Sigmoid colon (tissue), 7 donors: Measurements from ENCODE around the gene EMILIN1. TPM values are rescaled to one million over a fixed set of nuclear protein-coding genes. Genes with fewer than 3 reads are reported as not detected.

Experiments used
- DNase-seq: peaks from one replicate; pipeline ENCODE4 v3.0.0-alpha.2; 2019
- H3K27ac ChIP-seq, 4 donors: fragments of 200-600 bp; sonication (generic); one replicate each; pipeline ENCODE4 v1.5.1; 2016 to 2019; ENCODE audit warnings: mild to moderate bottlenecking in 1 of 4
- H3K27me3 ChIP-seq, 3 donors: fragments of 200-600 bp; sonication (generic); one replicate each; pipeline ENCODE4 v1.5.1; 2019; ENCODE audit warnings: mild to moderate bottlenecking in 1 of 3
- H3K36me3 ChIP-seq, 4 donors: fragments of 200-600 bp; sonication (generic); one replicate each; pipeline ENCODE4 v1.5.1; 2016 to 2019
- H3K4me1 ChIP-seq, 4 donors: fragments of 200-600 bp; sonication (generic); one replicate each; pipeline ENCODE4 v1.5.1; 2017 to 2019
- H3K4me3 ChIP-seq, 4 donors: fragments of 200-600 bp; sonication (generic); one replicate each; pipeline ENCODE4 v1.5.1; 2017 to 2019; ENCODE audit warnings: mild to moderate bottlenecking in 2 of 4, moderate library complexity in 1 of 4
- H3K9me3 ChIP-seq, 4 donors: fragments of 200-600 bp in 3 of 4; sonication (generic) in 3 of 4; one replicate each; pipeline versions ENCODE4 v1.5.1 to v1.6.1; 2013 to 2019
- CTCF ChIP-seq, 4 experiments: fragments of 450-650 bp in 3 of 4; fragments of 200-600 bp in 1 of 4; IDR thresholded peaks; one replicate each; pipeline ENCODE4 v1.5.1; 2016 to 2019; ENCODE audit warnings: antibody characterized with exemption in 4 of 4, mild to moderate bottlenecking in 3 of 4, moderate library complexity in 2 of 4
- EP300 ChIP-seq, 4 donors: sonication (generic); formaldehyde crosslinking; IDR thresholded peaks; one replicate each; pipeline ENCODE4 v1.6.1; 2017; ENCODE audit warnings: antibody characterized with exemption in 4 of 4
- POLR2A ChIP-seq, 2 donors: fragments of 450-650 bp; IDR thresholded peaks; one replicate each; pipeline ENCODE4 v1.6.1; 2016; ENCODE audit warnings: antibody characterized with exemption in 2 of 2, mild to moderate bottlenecking in 2 of 2, moderate library complexity in 2 of 2
- POLR2AphosphoS5 ChIP-seq, 4 donors: sonication (generic); formaldehyde crosslinking; IDR thresholded peaks; one replicate each; pipeline ENCODE4 v1.6.1; 2017; ENCODE audit warnings: antibody characterized with exemption in 4 of 4
- whole genome bisulfite sequencing, 2 donors: extraction: QIAGEN DNeasy Blood & Tissue Kit; methylation state at CpG; one replicate each; pipeline ENCODE4 v1.1.7; 2013; 5-methylcytosine and 5-hydroxymethylcytosine counted together
- intact Hi-C: fragments of 100-400 bp; cut with DNase I; formaldehyde crosslinking; loops from one replicate; pipeline ENCODE4 v1.15.1; 2023
- polyA plus RNA-seq, 3 donors: library from polyadenylated mRNA; stranded (reverse); fragments of 200-250 nt; gene quantifications; one replicate each; pipeline ENCODE4 v1.2.3, GENCODE V29; 2013
- total RNA-seq, 4 donors: library from RNA; depleted of rRNA; stranded (reverse); fragments of >200 nt; gene quantifications; one replicate each; pipeline ENCODE4 v1.1.0, GENCODE V29; 2016
- donor health status: healthy with polysubstance abuse.
- donor health status: Bipolar disorder and iron deficiency.
- donor health status: healthy.

The EMILIN1 gene
- total and polyA plus RNA-seq, 7 donors = 4.8 to 350 (median 156) TPM

- Histone ChIP-seq H3K27me3 (no peaks in the 10 kb centered on the region), H3K36me3 (peaks cover 9 to 28% (median 15%) of the 10 kb centered on the region in 4 donors), H3K4me3 (peak overlapping the region in 1 of 4 donors; percentile 63), H3K4me1 (peaks cover 0 to 78% (median 70%) of the 10 kb centered on the region in 4 donors), H3K9me3 (no peaks in the 10 kb centered on the region), H3K27ac (peak overlapping the region; percentile 88 to 98 (median 96))
- 86 to 87% methylated on average over 6 of the region's 6 CpGs for WGBS, 2 donors
- DNase-seq = no peak
- intact Hi-C loops = loop anchor here (2.0 to 5.0 kb wide), 3 partner anchors 52 to 128 kb away; partner anchors contain the start of genes ATRAID, MAPRE3, SLC5A6 and TMEM214
- TF ChIP-seq CTCF (IDR thresholded peaks at IDR 0.05) (no peak), POLR2A (IDR thresholded peaks at IDR 0.05) (no peak), POLR2AphosphoS5 (IDR thresholded peaks at IDR 0.05) (peak in 1 of 4 donors; percentile 15)
These were observed 6.1 kb downstream of the EMILIN1 start for GRCh38 chr2:27084297-27085061.

- Histone ChIP-seq H3K4me1 (peaks cover 0 to 71% (median 66%) of the 10 kb centered on the region in 4 donors), H3K9me3 (no peaks in the 10 kb centered on the region), H3K27ac (peak overlapping the region; percentile 88 to 98 (median 96)), H3K36me3 (peaks cover 9 to 28% (median 15%) of the 10 kb centered on the region in 4 donors), H3K4me3 (peak overlapping the region; percentile 32 to 63 (median 55)), H3K27me3 (no peaks in the 10 kb centered on the region)
- TF ChIP-seq EP300 (IDR thresholded peaks at IDR 0.05) (no peak), CTCF (IDR thresholded peaks at IDR 0.05) (peak in 1 of 4 experiments; percentile 36)
- intact Hi-C loops = loop anchor here (2.0 to 5.0 kb wide), 3 partner anchors 53 to 127 kb away; partner anchors contain the start of genes ATRAID, MAPRE3, SLC5A6 and TMEM214
- no peak for DNase-seq
- WGBS, 2 donors = 46 to 66% methylated on average over 10 of the region's 10 CpGs
These were observed 6.8 kb downstream of the EMILIN1 start for GRCh38 chr2:27085062-27085672.

GRCh38 chr2:27085673-27086089 is 7.3 kb downstream of the EMILIN1 start:
- WGBS, 2 donors = 1 to 2% methylated on average over 38 of the region's 38 CpGs
- Histone ChIP-seq H3K36me3 (peaks cover 9 to 24% (median 15%) of the 10 kb centered on the region in 4 donors), H3K4me1 (peaks cover 0 to 66% (median 61%) of the 10 kb centered on the region in 4 donors), H3K27me3 (no peaks in the 10 kb centered on the region), H3K27ac (peak overlapping the region; percentile 88 to 98 (median 96)), H3K4me3 (peak overlapping the region; percentile 32 to 63 (median 55)), H3K9me3 (no peaks in the 10 kb centered on the region)
- TF ChIP-seq CTCF (IDR thresholded peaks at IDR 0.05) (peak in 2 of 4 experiments; percentile 13 to 32), EP300 (IDR thresholded peaks at IDR 0.05) (no peak), POLR2AphosphoS5 (IDR thresholded peaks at IDR 0.05) (peak; percentile 40 to 81 (median 68)), POLR2A (IDR thresholded peaks at IDR 0.05) (peak in 1 of 2 donors; percentile 7)
- peak; percentile 94 for DNase-seq
- intact Hi-C loops = loop anchor here (1.0 to 5.0 kb wide), 4 partner anchors 35 to 127 kb away; partner anchors contain the start of genes ATRAID, MAPRE3, SLC5A6 and TMEM214

GRCh38 chr2:27086090-27086723 is 7.8 kb downstream of the EMILIN1 start:
- Histone ChIP-seq H3K27me3 (no peaks in the 10 kb centered on the region), H3K9me3 (no peaks in the 10 kb centered on the region), H3K27ac (peak overlapping the region; percentile 88 to 98 (median 96)), H3K4me3 (peak overlapping the region; percentile 32 to 63 (median 55)), H3K36me3 (peaks cover 9 to 24% (median 15%) of the 10 kb centered on the region in 4 donors), H3K4me1 (peaks cover 0 to 62% (median 58%) of the 10 kb centered on the region in 4 donors)
- peak; percentile 60 to 91 (median 78) for TF ChIP-seq POLR2AphosphoS5 (IDR thresholded peaks at IDR 0.05)
- peak; percentile 47 to 88 (median 63) for TF ChIP-seq CTCF (IDR thresholded peaks at IDR 0.05)
- no peak for TF ChIP-seq EP300 (IDR thresholded peaks at IDR 0.05)
- TF ChIP-seq POLR2A (IDR thresholded peaks at IDR 0.05) = no peak
- 1% methylated on average over 81 of the region's 81 CpGs for WGBS, 2 donors
- intact Hi-C loops = loop anchor here (1.0 to 5.0 kb wide), 3 partner anchors 36 to 126 kb away; partner anchors contain the start of genes ATRAID, SLC5A6 and TMEM214
- peak; percentile 97 for DNase-seq
